WTC11 (cell line): ENCODE results near the gene RAB17. TPM values are rescaled to one million over a fixed set of nuclear protein-coding genes. Genes with fewer than 3 reads are reported as not detected.

Experiments used
- ATAC-seq: fragments of 200-7000 bp; cut with Tn5 transposase; 2 replicates; pipeline ENCODE4 v1.10.0; 2021; ENCODE audit warnings: mild to moderate bottlenecking, moderate library complexity
- CTCF ChIA-PET: fragments of 300-600 bp; sonication (Branson Sonifier 250); formaldehyde crosslinking; loops from one replicate; lab custom pipeline; 2021; ENCODE audit warnings: antibody characterized with exemption; lab: Charles Lee
- POLR2A ChIA-PET: fragments of 350-600 bp; sonication (Branson Sonifier 250); formaldehyde crosslinking; loops from one replicate; lab custom pipeline; 2021; ENCODE audit warnings: antibody characterized with exemption; lab: Charles Lee
- DNase-seq: peaks from one replicate; pipeline ENCODE4 v3.0.0; 2021; ENCODE audit warnings: low spot score
- H3K27ac Mint-ChIP-seq: 2 replicates; pipeline ENCODE4 v1.8.0; 2021; ENCODE audit warnings: mixed read lengths
- H3K27me3 Mint-ChIP-seq: 2 replicates; pipeline ENCODE4 v1.8.0; 2021; ENCODE audit warnings: low read depth, mild to moderate bottlenecking, moderate library complexity, mixed read lengths
- H3K36me3 Mint-ChIP-seq: 2 replicates; pipeline ENCODE4 v1.8.0; 2021; ENCODE audit warnings: mixed read lengths
- H3K4me1 Mint-ChIP-seq: 2 replicates; pipeline ENCODE4 v1.8.0; 2022; ENCODE audit warnings: mixed read lengths
- H3K4me3 Mint-ChIP-seq: 2 replicates; pipeline ENCODE4 v1.8.0; 2021; ENCODE audit warnings: mild to moderate bottlenecking, moderate library complexity, mixed read lengths
- H3K9me3 Mint-ChIP-seq: 2 replicates; pipeline ENCODE4 v1.8.0; 2021; ENCODE audit warnings: mixed read lengths
- ATF1 ChIP-seq: sonication (generic); formaldehyde crosslinking; IDR thresholded peaks from 2 replicates; pipeline ENCODE4 v1.8.1; 2023; ENCODE audit warnings: mild to moderate bottlenecking, moderate library complexity, missing genetic modification reagents
- CREB1 ChIP-seq: sonication (generic); formaldehyde crosslinking; IDR thresholded peaks from 2 replicates; pipeline ENCODE4 v1.8.0; 2023; ENCODE audit warnings: mild to moderate bottlenecking, missing genetic modification reagents
- E2F1 ChIP-seq: sonication (generic); formaldehyde crosslinking; IDR thresholded peaks from 2 replicates; pipeline ENCODE4 v1.8.0; 2022; ENCODE audit warnings: mild to moderate bottlenecking, missing genetic modification reagents
- FOXP4 ChIP-seq: sonication (generic); formaldehyde crosslinking; IDR thresholded peaks from 2 replicates; pipeline ENCODE4 v1.8.0; 2022; ENCODE audit warnings: mild to moderate bottlenecking, missing genetic modification reagents
- HMGXB4 ChIP-seq: sonication (generic); formaldehyde crosslinking; IDR thresholded peaks from 2 replicates; pipeline ENCODE4 v1.8.1; 2023; ENCODE audit warnings: mild to moderate bottlenecking, moderate library complexity, missing genetic modification reagents
- MXD4 ChIP-seq: fragments of 250-450 bp; sonication (Bioruptor Pico); IDR thresholded peaks from 2 replicates; pipeline ENCODE4 v1.8.0; 2021; ENCODE audit warnings: mild to moderate bottlenecking, moderate library complexity, borderline replicate concordance
- NFYB ChIP-seq: sonication (generic); formaldehyde crosslinking; conservative IDR thresholded peaks from 2 replicates; pipeline ENCODE4 v1.8.0; 2022; ENCODE audit warnings: low read depth, missing genetic modification reagents
- NR2C2 ChIP-seq: sonication (generic); formaldehyde crosslinking; IDR thresholded peaks from 2 replicates; pipeline ENCODE4 v1.8.0; 2022; ENCODE audit warnings: mild to moderate bottlenecking, missing genetic modification reagents
- NR3C1 ChIP-seq: sonication (generic); formaldehyde crosslinking; conservative IDR thresholded peaks from 2 replicates; pipeline ENCODE4 v1.8.1; 2023; ENCODE audit warnings: low read depth, mild to moderate bottlenecking, missing genetic modification reagents
- TCF7 ChIP-seq: sonication (generic); formaldehyde crosslinking; IDR thresholded peaks from 2 replicates; pipeline ENCODE4 v1.8.0; 2022; ENCODE audit warnings: mild to moderate bottlenecking, low read depth, missing genetic modification reagents, moderate library complexity
- TEAD1 ChIP-seq: sonication (generic); formaldehyde crosslinking; IDR thresholded peaks from 2 replicates; pipeline ENCODE4 v1.8.0; 2022; ENCODE audit warnings: mild to moderate bottlenecking, missing genetic modification reagents
- TEAD4 ChIP-seq: sonication (generic); formaldehyde crosslinking; IDR thresholded peaks from 2 replicates; pipeline ENCODE4 v1.8.0; 2022; ENCODE audit warnings: mild to moderate bottlenecking, missing genetic modification reagents
- USF2 ChIP-seq: sonication (generic); formaldehyde crosslinking; IDR thresholded peaks from 2 replicates; pipeline ENCODE4 v1.8.1; 2023; ENCODE audit warnings: mild to moderate bottlenecking, missing genetic modification reagents, moderate library complexity
- ZBTB43 ChIP-seq: sonication (generic); formaldehyde crosslinking; IDR thresholded peaks from 2 replicates; pipeline ENCODE4 v1.8.1; 2023; ENCODE audit warnings: mild to moderate bottlenecking, missing genetic modification reagents
- ZNF263 ChIP-seq: sonication (generic); formaldehyde crosslinking; IDR thresholded peaks from 2 replicates; pipeline ENCODE4 v1.8.1; 2022; ENCODE audit warnings: low read depth, mild to moderate bottlenecking, moderate library complexity, missing genetic modification reagents
- ZNF423 ChIP-seq: fragments of 250-450 bp; sonication (Bioruptor Pico); IDR thresholded peaks from 2 replicates; pipeline ENCODE4 v2.1.2; 2022; ENCODE audit warnings: mild to moderate bottlenecking, moderate library complexity
- total RNA-seq: library from RNA; stranded (reverse); gene quantifications from 3 replicates; pipeline ENCODE4 v1.2.3, GENCODE V29; 2021

The RAB17 gene
- total RNA-seq, 1 experiment from 2014 or later = 140 TPM

GRCh38 chr2:237581326-237581725 lies 9.2 kb downstream of the RAB17 start (continued):
- TF ChIP-seq USF2 (CRISPR knock-in tag) = no peak
- no peak for TF ChIP-seq CREB1 (CRISPR knock-in tag)
- no peak for TF ChIP-seq FOXP4 (CRISPR knock-in tag)
- no peak for TF ChIP-seq ATF1
- TF ChIP-seq NR2C2 (CRISPR knock-in tag) = no peak
- no peak for TF ChIP-seq NFYB (CRISPR knock-in tag)
- TF ChIP-seq E2F1 = no peak
- no peak for TF ChIP-seq MXD4 (CRISPR knock-in tag)
- no peak for TF ChIP-seq ZNF263 (CRISPR knock-in tag)

- ATAC-seq (no peak), DNase-seq (no peak)
- ChIA-PET POLR2A (interaction anchor here (0.7 kb wide), 1 partner anchor 85 kb away, joined by 3 read pairs; no protein-coding TSS in a partner anchor), CTCF (interaction anchor here (2.0 kb wide), 1 partner anchor 65 kb away, joined by 6 read pairs; no protein-coding TSS in a partner anchor)
- Mint-ChIP-seq H3K27ac (no peak overlapping the region; the same call in 1 of the 2 replicates), H3K4me1 (peaks cover 31% of the 10 kb centered on the region), H3K9me3 (no peaks in the 10 kb centered on the region), H3K4me3 (no peak overlapping the region), H3K36me3 (peaks cover 36% of the 10 kb centered on the region), H3K27me3 (no peaks in the 10 kb centered on the region)
- TF ChIP-seq HMGXB4 (CRISPR knock-in tag) = no peak
- no peak for TF ChIP-seq TCF7
- no peak for TF ChIP-seq ZBTB43 (CRISPR knock-in tag)
- no peak for TF ChIP-seq NR3C1 (CRISPR knock-in tag)
- no peak for TF ChIP-seq ZNF263 (CRISPR knock-in tag)
- TF ChIP-seq TEAD1 (CRISPR knock-in tag) = no peak
- TF ChIP-seq ZNF423 (CRISPR knock-in tag) = no peak
- TF ChIP-seq TEAD4 (CRISPR knock-in tag) = no peak
These were observed 12.3 kb downstream of the RAB17 start for GRCh38 chr2:237577956-237578870.
